ENCODE results near the gene NSMF. TPM values are rescaled to one million over a fixed set of nuclear protein-coding genes. Genes with fewer than 3 reads are reported as not detected.

NSMF gene
- total RNA-seq, 1 donor from 2014 or later = 53.9 TPM

DNA sequence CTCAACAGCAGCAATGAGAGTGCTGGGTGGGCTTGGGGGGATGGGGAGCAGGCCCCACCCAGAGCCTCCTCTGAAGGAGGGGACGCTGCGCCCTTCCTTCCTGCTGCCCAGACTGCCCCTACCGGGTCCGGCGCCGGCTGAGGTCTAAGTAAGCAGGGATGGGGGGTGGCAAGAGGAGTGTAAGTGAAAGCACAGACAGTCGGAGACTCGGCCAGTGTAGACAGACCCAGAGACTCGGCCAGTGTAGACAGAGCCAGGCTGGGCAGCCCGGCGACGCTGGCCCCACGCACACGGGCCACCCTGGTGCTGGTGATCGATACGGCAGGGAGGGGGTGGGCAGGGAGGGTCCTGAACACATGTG is 10.6 kb downstream of the NSMF start:
- no peak for DNase-seq (ENCODE audit: low read depth)

GRCh38 chr9:137447722-137448601 is 11.2 kb downstream of the NSMF start:
- no peak for DNase-seq (ENCODE audit: low read depth)

DNA sequence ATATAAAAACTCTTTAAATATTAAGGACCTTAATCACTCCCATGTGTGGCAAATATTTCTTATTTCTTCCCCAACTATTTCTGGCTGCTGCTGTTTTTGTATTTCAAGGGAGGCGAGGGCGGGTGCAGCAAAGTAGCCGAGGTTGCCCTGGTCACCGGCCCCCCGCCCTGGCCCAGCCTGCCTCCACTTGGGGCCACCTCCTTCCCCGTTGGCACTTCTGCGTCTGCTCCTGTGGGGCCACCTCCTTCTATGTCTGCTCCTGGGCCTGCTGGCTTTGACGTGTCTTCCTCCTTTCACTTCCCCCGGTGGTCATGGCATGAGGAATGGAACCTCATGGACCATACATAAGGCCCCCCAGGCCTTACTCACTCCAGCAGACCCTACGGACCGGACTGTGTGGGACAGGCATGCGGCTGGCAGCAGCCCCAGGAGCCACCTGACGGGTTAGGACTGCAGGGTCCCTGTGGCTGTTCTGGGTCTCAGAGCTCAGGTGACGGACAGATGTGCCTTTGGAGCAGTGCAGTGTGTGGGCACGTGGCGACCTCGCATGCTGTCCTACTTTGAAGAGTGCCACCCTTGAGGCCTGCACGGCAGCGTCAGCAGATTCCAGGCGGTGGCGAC is 12.2 kb downstream of the NSMF start:
- DNase-seq (ENCODE audit: low read depth) = no peak

- DNase-seq (ENCODE audit: low read depth) = no peak
These were observed 13.2 kb downstream of the NSMF start for GRCh38 chr9:137445930-137446431.

DNA sequence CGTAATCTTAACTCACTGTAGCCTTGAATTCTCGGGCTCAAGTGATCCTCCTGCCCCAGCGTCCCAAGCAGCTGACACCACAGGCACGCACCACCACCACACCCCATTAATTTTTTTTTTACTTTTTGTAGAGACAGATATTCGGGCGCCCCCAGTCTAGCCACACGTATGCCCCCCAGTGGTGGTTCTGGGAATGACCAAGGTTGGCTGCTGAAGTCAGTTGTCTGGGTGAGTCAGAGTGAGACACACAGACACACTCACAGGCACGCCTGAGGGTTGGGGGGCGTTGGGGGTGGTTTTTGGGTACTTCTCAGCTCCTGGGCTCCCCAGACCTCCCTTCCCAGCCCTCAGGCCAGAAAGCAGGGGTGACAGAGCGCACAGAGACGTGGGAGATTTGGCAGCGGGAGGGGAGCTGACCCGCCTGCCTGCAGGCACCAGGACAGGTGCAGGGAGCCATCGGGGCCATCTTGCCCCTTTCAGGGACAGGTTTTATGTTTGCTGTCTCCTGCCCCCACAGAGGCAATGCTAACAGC is 13.8 kb downstream of the NSMF start:
- DNase-seq (ENCODE audit: low read depth) = peak; percentile 90

DNA sequence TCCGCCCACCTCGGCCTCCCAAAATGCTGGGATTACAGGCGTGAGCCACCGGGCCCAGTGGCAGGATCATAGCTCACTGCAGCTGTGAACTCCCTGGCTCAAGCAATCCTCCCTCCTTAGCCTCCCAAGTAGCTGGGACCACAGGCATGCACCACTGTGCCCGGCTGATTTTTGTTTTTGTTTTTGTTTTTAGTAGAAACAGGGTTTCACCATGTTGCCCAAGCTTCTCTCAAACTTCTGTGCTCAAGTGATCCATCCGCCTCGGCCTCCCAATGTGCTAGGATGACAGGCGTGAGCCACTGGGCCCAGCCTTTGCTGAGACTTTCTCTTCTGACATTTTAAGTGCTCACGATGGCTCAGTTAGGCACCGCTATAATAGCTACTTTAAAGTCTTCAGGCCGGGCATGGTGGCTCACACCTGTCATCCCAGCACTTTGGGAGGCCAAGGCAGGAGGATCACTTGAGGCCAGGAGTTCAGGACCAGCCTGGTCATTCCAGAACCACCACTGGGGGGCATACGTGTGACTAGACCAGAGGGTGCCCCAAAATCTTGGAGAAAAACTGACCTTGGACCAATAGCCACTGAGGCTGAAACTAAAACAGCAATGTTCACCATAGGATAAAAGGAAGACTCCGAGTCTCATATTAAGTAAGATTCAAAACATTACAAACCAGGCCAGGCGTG is 14.9 kb downstream of the NSMF start:
- no peak for DNase-seq (ENCODE audit: low read depth)

DNA sequence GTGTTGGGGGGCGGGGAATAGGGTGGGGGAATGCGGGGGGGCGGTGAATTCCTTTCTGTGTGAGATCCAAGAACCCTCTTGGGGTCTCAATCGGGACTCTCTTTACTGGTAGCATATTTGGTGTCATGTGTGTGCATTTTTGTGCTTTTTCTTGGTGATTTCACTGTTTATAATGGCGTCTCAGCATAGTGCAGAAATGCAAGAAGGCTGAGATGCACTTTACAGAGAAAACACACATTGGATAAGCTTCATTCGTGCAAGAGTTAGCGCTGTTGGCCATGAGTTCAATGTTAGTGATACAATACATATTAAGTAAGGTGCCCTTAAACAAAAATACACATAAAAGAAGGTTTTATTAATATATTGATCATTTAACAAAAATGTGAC is 17.2 kb downstream of the NSMF start:
- DNase-seq (ENCODE audit: low read depth) = no peak

DNA sequence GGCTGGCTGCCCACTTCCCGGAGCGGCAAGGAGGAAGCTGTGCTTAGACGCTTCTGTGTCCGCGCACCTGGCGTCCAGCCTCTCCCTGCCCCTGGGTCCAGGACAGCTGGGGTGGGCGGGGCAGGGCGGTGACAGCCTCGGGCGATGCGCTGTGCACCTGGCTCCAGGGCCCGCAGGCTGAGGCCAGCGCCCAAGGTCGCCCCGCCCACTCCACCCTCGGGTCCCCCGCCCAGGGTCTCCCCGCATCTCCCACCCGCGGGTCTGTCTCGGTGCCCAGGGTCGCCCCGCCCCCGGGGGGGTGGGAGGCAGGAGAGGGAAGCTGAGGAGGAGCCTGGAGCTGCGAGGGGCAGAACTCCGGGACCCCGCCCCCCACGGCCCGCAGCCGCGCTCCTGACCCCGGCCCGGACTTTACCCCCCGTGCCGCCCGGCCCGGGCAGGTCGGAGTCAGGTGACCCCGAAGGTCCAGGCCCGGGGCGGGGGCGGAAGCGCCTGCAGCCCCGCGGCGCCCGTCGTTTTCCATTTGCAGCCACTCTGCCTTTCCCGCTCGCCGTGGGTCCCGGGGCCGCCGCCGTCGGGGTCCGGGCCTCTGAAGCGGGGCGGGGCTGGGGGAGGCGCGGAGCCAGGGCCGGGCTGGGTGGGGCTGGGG is 17.7 kb downstream of the NSMF start, which contains the start of gene ENTPD8:
ENTPD8 (minus strand) TSS at position 69 of the 646 bp plus-strand sequence. CDS start 3,072 bp downstream, outside the sequence.
- peak; percentile 61 for DNase-seq (ENCODE audit: low read depth)

DNA sequence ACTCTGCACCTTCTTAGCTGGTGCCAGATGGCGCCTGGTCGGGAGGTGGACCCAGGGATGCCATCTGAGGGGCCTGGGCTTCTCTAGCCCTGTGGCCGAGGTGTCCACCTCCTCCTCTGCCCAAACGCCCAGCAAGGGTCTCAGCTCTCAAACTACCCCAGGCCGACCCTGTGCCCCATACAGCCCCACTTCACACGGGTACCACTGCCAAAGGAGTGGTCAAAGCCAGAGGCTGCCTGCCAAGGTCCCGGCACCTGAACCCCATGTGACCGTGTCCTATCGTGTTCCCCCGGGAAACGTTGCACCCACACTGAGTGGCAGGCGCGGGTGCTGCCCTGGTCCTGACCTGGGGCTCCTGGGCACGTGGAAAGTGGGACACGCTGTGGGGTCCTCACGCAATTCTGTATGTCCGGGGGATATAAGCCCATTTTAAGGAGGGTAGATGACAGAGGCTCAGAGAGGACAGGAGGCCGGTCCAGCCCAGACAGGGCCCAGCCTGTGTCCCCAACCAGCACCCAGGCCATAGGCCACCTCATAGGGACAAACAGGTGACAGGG is 19.9 kb downstream of the NSMF start:
- no peak for DNase-seq (ENCODE audit: low read depth)

- no peak for DNase-seq (ENCODE audit: low read depth)
These were observed 20.5 kb downstream of the NSMF start for GRCh38 chr9:137438591-137439157.

GRCh38 chr9:137437691-137438590 is 21.2 kb downstream of the NSMF start:
- no peak for DNase-seq (ENCODE audit: low read depth)

GRCh38 chr9:137436761-137437600 is 22.2 kb downstream of the NSMF start:
- no peak for DNase-seq (ENCODE audit: low read depth)

DNA sequence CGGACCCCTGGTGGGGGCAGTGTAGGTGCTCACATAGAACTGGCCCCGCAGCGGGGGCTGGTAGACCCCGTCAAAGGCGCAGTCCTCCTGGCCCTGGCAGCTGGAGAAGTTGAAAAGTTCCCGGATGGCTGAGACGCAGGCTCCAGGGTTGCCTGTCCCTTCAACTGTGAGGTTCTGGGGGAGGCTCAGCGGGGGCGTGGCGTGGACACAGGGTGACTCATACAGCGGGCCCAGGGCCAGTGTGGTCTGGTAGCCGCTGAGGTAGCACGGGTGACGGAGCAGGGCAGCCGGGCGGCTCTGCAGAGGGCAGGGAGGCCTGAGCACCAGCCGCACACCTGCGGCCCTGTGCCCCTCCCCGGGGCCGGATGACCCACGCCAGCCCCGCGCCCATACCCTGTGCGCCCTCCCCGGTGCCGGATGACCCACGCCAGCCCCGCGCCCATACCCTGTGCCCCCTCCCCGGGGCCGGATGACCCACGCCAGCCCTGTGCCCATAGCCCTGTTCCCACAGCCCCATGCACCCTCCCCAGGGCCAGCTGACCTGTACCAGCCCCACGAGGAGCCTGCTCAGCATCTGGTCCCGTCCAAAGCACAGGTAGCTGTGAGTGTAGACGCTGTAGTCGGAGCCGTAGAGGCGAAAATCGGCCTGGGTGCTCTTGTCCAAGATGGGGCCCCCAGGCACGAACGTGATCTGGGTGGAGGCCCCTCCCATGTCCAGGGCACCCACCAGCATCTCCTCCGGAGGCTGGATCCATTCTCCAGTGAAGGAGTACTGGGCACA is 23.0 kb downstream of the NSMF start:
- peak; percentile 92 for DNase-seq (ENCODE audit: low read depth)

DNA sequence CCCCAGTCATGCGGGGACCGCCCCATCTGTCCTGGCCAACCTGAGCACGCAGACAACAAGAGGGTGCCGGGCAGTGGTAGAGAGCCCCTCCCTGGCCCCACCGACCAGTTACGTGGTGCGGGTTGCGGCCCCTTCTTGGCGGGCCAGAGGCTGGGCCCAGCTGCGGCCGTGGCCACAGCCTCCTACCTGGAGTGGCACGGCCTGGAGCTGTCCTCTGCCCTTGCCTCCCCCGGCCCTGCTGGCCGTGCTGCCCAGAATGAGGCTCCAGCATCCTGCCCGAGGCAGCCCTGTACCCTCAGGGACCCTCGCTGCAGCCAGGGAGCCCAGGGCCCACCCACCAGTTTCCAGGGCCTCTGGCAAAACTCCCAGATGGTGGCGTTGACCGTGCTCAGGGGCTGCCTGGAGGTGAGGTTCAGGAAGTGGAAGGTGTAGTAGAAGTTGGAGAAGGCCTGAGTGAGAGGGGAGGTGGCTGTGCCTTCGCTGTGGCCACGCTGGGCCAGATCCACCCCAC is 23.7 kb downstream of the NSMF start:
- no peak for DNase-seq (ENCODE audit: low read depth)

DNA sequence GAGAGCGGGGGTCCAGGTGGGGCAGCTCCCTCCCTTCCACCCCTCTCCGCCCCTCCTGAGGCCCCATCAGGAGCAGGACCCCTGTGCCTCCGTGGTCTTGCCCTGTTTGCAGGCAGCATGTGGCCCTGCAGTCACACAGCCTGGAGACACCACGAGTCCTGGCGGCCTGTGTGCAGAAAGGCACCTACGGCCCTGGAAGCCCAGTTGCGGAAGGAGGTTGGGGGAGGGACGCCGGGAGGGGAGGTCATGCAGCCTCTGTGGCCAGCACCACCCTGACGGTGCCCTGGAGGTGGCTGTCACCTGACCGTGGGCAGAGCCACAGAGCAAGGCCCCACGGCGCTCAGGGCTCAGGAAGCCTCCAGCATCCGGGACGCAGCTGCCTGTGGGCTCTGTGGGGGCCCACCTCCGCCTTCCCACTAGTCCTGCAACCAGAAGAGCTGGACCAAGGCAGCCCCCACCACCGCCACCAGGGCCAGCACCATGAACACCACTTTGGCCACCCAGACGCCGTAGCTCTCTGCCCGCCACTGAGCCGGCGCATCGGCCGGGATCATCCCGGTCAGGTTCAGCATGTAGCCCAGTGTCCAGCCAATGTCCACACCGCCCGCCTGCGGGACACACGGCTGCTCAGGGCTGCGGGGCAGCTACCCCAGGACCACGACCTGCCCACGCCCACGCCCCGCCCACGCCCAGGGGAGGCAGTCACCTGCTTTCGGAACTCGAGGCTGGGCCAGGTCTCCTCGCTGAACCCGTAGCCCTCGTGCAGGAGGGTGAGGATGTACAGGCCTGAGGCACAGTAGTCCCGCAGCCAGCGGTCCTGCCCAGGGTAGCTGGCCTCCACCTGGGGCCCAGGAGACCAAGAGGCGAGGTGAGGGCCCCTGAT is 24.4 kb downstream of the NSMF start:
- DNase-seq (ENCODE audit: low read depth) = no peak

DNA sequence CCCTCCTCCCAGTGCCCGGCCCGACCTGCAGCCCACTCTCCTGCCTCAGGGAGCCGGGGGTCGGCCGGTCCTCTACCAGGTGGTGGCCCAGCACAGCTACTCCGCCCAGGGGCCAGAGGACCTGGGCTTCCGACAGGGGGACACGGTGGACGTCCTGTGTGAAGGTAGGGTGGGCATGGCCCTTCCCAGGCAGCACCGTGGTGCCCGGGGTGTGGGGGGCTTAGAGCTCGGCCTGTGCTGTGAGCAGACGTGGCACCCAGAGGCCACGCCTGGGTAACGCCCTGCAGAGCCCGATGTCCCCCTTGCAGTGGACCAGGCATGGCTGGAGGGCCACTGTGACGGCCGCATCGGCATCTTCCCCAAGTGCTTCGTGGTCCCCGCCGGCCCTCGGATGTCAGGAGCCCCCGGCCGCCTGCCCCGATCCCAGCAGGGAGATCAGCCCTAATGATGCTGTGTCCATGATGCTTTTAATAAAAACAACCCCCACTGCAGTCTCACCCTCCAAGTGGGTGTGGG is 25.2 kb downstream of the NSMF start:
- DNase-seq (ENCODE audit: low read depth) = no peak

Measured in myocyte (in vitro differentiated cells).